ENCODE measurements around the gene ZNF462.

ZNF462 gene

DNA sequence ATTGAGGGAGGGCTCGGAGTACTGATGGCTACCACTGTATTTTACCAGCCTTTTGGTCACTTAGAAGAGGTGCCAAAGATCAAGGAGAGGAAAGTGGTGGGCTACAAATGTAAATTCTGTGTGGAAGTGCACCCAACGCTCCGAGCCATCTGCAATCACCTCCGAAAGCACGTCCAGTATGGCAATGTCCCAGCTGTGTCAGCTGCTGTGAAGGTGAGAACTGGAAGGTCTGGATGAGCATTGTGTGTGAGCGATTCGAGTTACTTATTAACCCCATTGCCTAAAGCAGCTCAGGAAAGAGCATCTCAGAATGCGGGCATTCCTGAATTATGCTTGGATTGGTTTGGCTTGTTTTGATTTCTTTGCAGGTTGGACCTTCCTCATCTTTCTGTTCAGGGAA, 67.5 kb downstream of the ZNF462 start:
- no peak overlapping the region for H3K27ac ChIP-seq (ENCODE audit: poor library complexity, severe bottlenecking)
- no peaks in the 10 kb centered on the region for H3K9me3 ChIP-seq (ENCODE audit: severe bottlenecking)
- no peaks in the 10 kb centered on the region for H3K27me3 ChIP-seq (ENCODE audit: insufficient read depth, poor library complexity, severe bottlenecking)
- H3K36me3 ChIP-seq (ENCODE audit: low read depth): peaks cover 95% of the 10 kb centered on the region
- TF ChIP-seq, protein P1, sequence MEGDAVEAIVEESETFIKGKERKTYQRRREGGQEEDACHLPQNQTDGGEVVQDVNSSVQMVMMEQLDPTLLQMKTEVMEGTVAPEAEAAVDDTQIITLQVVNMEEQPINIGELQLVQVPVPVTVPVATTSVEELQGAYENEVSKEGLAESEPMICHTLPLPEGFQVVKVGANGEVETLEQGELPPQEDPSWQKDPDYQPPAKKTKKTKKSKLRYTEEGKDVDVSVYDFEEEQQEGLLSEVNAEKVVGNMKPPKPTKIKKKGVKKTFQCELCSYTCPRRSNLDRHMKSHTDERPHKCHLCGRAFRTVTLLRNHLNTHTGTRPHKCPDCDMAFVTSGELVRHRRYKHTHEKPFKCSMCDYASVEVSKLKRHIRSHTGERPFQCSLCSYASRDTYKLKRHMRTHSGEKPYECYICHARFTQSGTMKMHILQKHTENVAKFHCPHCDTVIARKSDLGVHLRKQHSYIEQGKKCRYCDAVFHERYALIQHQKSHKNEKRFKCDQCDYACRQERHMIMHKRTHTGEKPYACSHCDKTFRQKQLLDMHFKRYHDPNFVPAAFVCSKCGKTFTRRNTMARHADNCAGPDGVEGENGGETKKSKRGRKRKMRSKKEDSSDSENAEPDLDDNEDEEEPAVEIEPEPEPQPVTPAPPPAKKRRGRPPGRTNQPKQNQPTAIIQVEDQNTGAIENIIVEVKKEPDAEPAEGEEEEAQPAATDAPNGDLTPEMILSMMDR (IDR thresholded peaks at IDR 0.05; ENCODE audit: poor library complexity, severe bottlenecking): no peak
- DNase-seq (ENCODE audit: low spot score): no peak
- no peak for ATAC-seq (ENCODE audit: low read depth)
- no peaks in the 10 kb centered on the region for H3K4me1 ChIP-seq (ENCODE audit: insufficient read depth, poor library complexity, severe bottlenecking)
- no peak overlapping the region for H3K4me3 ChIP-seq (ENCODE audit: severe bottlenecking)

DNA sequence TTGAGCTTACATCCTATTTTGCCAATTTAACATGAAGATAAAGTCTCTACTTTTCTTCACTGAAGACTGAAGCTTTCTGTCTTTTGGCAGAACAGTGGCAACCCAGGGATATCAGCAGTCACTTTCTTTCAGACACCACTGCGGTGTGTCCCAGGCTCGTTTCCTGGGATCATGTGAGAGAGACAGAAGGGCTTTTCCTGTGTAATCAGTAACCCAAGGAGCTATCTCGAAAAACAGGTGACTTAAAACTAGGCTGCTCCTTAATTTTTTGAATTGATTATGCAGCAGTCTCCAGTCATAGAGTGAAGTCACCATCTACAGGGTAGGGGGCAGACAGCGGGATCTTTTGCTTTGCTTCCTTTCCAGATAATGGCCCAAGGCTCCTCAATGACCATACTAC, 68.5 kb downstream of the ZNF462 start:
- no peaks in the 10 kb centered on the region for H3K27me3 ChIP-seq (ENCODE audit: insufficient read depth, poor library complexity, severe bottlenecking)
- DNase-seq (ENCODE audit: low spot score) (no peak), ATAC-seq (ENCODE audit: low read depth) (no peak)
- H3K9me3 ChIP-seq (ENCODE audit: severe bottlenecking): no peaks in the 10 kb centered on the region
- peaks cover 95% of the 10 kb centered on the region for H3K36me3 ChIP-seq (ENCODE audit: low read depth)
- H3K4me3 ChIP-seq (ENCODE audit: severe bottlenecking): no peak overlapping the region
- no peaks in the 10 kb centered on the region for H3K4me1 ChIP-seq (ENCODE audit: insufficient read depth, poor library complexity, severe bottlenecking)
- TF ChIP-seq, protein P1 (IDR thresholded peaks at IDR 0.05; ENCODE audit: poor library complexity, severe bottlenecking): no peak
- H3K27ac ChIP-seq (ENCODE audit: poor library complexity, severe bottlenecking): no peak overlapping the region

DNA sequence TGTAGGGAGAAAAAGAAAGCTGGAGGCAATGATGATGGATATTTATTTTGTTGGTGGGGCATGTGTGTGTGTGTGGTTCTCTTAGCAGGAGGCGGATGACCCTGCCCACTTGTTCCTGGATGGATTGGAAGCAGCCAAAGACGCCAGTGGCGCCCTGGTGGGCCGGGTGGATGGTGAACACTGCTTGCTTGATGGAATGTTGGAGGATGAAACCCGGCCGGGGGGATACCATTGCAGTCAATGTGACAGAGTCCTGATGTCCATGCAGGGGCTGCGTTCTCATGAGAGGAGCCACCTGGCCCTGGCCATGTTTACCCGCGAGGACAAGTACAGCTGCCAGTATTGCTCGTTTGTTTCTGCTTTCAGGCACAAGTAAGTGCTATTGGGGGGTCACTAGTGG, 69.2 kb downstream of the ZNF462 start:
- H3K4me3 ChIP-seq (ENCODE audit: severe bottlenecking): no peak overlapping the region
- H3K27ac ChIP-seq (ENCODE audit: poor library complexity, severe bottlenecking): no peak overlapping the region
- peaks cover 98% of the 10 kb centered on the region for H3K36me3 ChIP-seq (ENCODE audit: low read depth)
- no peaks in the 10 kb centered on the region for H3K9me3 ChIP-seq (ENCODE audit: severe bottlenecking)
- DNase-seq (ENCODE audit: low spot score): no peak
- H3K27me3 ChIP-seq (ENCODE audit: insufficient read depth, poor library complexity, severe bottlenecking): no peaks in the 10 kb centered on the region
- ATAC-seq (ENCODE audit: low read depth): no peak
- H3K4me1 ChIP-seq (ENCODE audit: insufficient read depth, poor library complexity, severe bottlenecking): no peaks in the 10 kb centered on the region
- TF ChIP-seq, protein P1 (IDR thresholded peaks at IDR 0.05; ENCODE audit: poor library complexity, severe bottlenecking): no peak

- H3K4me1 ChIP-seq (ENCODE audit: insufficient read depth, poor library complexity, severe bottlenecking): no peaks in the 10 kb centered on the region
- H3K27ac ChIP-seq (ENCODE audit: poor library complexity, severe bottlenecking): no peak overlapping the region
- H3K27me3 ChIP-seq (ENCODE audit: insufficient read depth, poor library complexity, severe bottlenecking): no peaks in the 10 kb centered on the region
- H3K36me3 ChIP-seq (ENCODE audit: low read depth): peaks cover 98% of the 10 kb centered on the region
- H3K4me3 ChIP-seq (ENCODE audit: severe bottlenecking): no peak overlapping the region
- DNase-seq (ENCODE audit: low spot score) (no peak), ATAC-seq (ENCODE audit: low read depth) (no peak)
- TF ChIP-seq, protein P1 (IDR thresholded peaks at IDR 0.05; ENCODE audit: poor library complexity, severe bottlenecking): no peak
- no peaks in the 10 kb centered on the region for H3K9me3 ChIP-seq (ENCODE audit: severe bottlenecking)
Measured at GRCh38 chr9:106932675-106933074, 69.7 kb downstream of the ZNF462 start.

DNA sequence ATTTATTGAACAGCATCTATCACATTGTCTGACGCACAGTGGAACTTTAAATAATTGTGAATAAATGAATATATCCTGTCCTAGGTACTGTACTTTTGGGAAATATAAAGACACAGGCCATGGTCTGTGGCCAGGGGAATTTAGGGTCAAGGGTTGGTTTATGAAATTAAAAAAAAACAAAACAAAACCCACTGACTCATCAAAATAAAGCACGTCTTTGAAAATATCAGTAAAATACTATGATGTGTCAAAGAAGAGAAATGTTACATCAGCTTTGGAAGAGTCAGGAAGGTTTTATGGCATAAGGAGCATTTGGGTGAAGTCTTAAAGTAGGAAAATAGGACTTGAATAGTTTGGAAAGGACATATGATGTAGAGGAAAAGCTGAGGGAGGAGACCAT, 70.5 kb downstream of the ZNF462 start:
- no peak for DNase-seq (ENCODE audit: low spot score)
- no peak overlapping the region for H3K27ac ChIP-seq (ENCODE audit: poor library complexity, severe bottlenecking)
- H3K4me1 ChIP-seq (ENCODE audit: insufficient read depth, poor library complexity, severe bottlenecking): no peaks in the 10 kb centered on the region
- TF ChIP-seq, protein P1 (IDR thresholded peaks at IDR 0.05; ENCODE audit: poor library complexity, severe bottlenecking): no peak
- no peaks in the 10 kb centered on the region for H3K9me3 ChIP-seq (ENCODE audit: severe bottlenecking)
- no peak overlapping the region for H3K4me3 ChIP-seq (ENCODE audit: severe bottlenecking)
- no peaks in the 10 kb centered on the region for H3K27me3 ChIP-seq (ENCODE audit: insufficient read depth, poor library complexity, severe bottlenecking)
- peaks cover 98% of the 10 kb centered on the region for H3K36me3 ChIP-seq (ENCODE audit: low read depth)
- no peak for ATAC-seq (ENCODE audit: low read depth)
